PC-3 (cell line): Measurements from ENCODE around the gene LIN7A. TPM values are rescaled to one million over a fixed set of nuclear protein-coding genes. Genes with fewer than 3 reads are reported as not detected.

Experiments
- ATAC-seq: fragments of 200-7000 bp; cut with Tn5 transposase; 2 replicates; pipeline ENCODE4 v1.9.1; 2020; ENCODE audit warnings: mild to moderate bottlenecking, moderate library complexity
- BruUV-seq: library from RNA; stranded (reverse); fragments of 400-500 nt; replicated peaks from 2 replicates; lab custom pipeline; 2021; lab: Mats Ljungman, UMichigan
- CTCF ChIA-PET: fragments of 300-600 bp; sonication (Branson Sonifier 250); formaldehyde crosslinking; loops from one replicate; lab custom pipeline; 2022; ENCODE audit warnings: antibody characterized with exemption; lab: Charles Lee
- POLR2A ChIA-PET: fragments of 300-600 bp; sonication (Branson Sonifier 250); formaldehyde crosslinking; loops from one replicate; lab custom pipeline; 2022; ENCODE audit warnings: antibody characterized with exemption; ENCODE audit not compliant: unreplicated experiment; lab: Charles Lee
- DNase-seq: peaks from one replicate; pipeline ENCODE4 v3.0.0-alpha.2; 2015
- H2AFZ ChIP-seq: fragments of 300-600 bp; sonication (generic); 2 replicates; pipeline ENCODE4 v1.6.0; 2016; ENCODE audit warnings: antibody characterized with exemption, low read length
- H3F3A ChIP-seq: fragments of 300-600 bp; sonication (generic); one replicate; pipeline ENCODE4 v1.6.0; 2017; ENCODE audit warnings: antibody characterized with exemption, low read length, control low read depth, mild to moderate bottlenecking; ENCODE audit not compliant: unreplicated experiment
- H3K27ac ChIP-seq: fragments of 300-600 bp; sonication (generic); 2 replicates; pipeline ENCODE4 v1.5.1; 2016; ENCODE audit warnings: mild to moderate bottlenecking, low read length
- H3K27me3 ChIP-seq: fragments of 300-600 bp; sonication (generic); 2 replicates; pipeline ENCODE4 v1.6.1; 2016; ENCODE audit warnings: low read length, mixed read lengths
- H3K36me3 ChIP-seq: fragments of 300-600 bp; sonication (generic); 2 replicates; pipeline ENCODE4 v1.6.1; 2016; ENCODE audit warnings: low read depth, mixed run types, low read length, mixed read lengths
- H3K4me1 ChIP-seq: fragments of 300-600 bp; sonication (generic); 2 replicates; pipeline ENCODE4 v1.5.1; 2016; ENCODE audit warnings: low read length; ENCODE audit not compliant: insufficient read depth
- H3K4me2 ChIP-seq: fragments of 300-600 bp; sonication (generic); 2 replicates; pipeline ENCODE4 v1.6.0; 2016; ENCODE audit warnings: low read length
- H3K4me3 ChIP-seq: fragments of 300-600 bp; sonication (generic); 2 replicates; pipeline ENCODE4 v1.5.1; 2016; ENCODE audit warnings: mild to moderate bottlenecking, low read length, mixed read lengths
- H3K79me2 ChIP-seq: fragments of 300-600 bp; sonication (generic); 2 replicates; pipeline ENCODE4 v1.6.1; 2017; ENCODE audit warnings: low read length, mixed read lengths
- H3K9ac ChIP-seq: fragments of 300-600 bp; sonication (generic); 2 replicates; pipeline ENCODE4 v1.6.0; 2016; ENCODE audit warnings: mild to moderate bottlenecking, low read length
- H3K9me2 ChIP-seq: fragments of 300-600 bp; sonication (generic); replicated peaks from 2 replicates; pipeline ENCODE4 v1.6.1; 2016; ENCODE audit warnings: mixed run types, low read length, mixed read lengths
- H3K9me3 ChIP-seq: fragments of 300-600 bp; sonication (generic); 2 replicates; pipeline ENCODE4 v1.6.1; 2016; ENCODE audit warnings: low read length, mixed read lengths
- H4K20me1 ChIP-seq: fragments of 300-600 bp; sonication (generic); 2 replicates; pipeline ENCODE4 v1.6.1; 2016; ENCODE audit warnings: low read length, mixed read lengths
- EZH2 ChIP-seq: fragments of 300-600 bp; sonication (generic); IDR thresholded peaks from one replicate; pipeline ENCODE4 v1.6.1; 2017; ENCODE audit warnings: antibody characterized with exemption, mild to moderate bottlenecking, low read length; ENCODE audit not compliant: unreplicated experiment
- EZH2phosphoT487 ChIP-seq: fragments of 300-600 bp; sonication (generic); IDR thresholded peaks from 2 replicates; pipeline ENCODE4 v1.6.1; 2018; ENCODE audit warnings: mild to moderate bottlenecking, antibody characterized with exemption, low read length, borderline replicate concordance
- intact Hi-C: fragments of 100-400 bp; cut with micrococcal nuclease; formaldehyde crosslinking; loops from 2 replicates; pipeline ENCODE4 v1.9.0; 2023
- total RNA-seq: library from RNA; depleted of rRNA; stranded (reverse); fragments of >200 nt; gene quantifications from 2 replicates; pipeline ENCODE4 v1.2.3, GENCODE V29; 2014
- TF ChIP-seq, protein P1 (sequence below): fragments of 300-600 bp; sonication (generic); conservative IDR thresholded peaks from 2 replicates; pipeline ENCODE4 v1.5.1; 2017; ENCODE audit warnings: antibody characterized with exemption, low read depth, mild to moderate bottlenecking, low read length

Gene LIN7A
- total RNA-seq, 1 experiment from 2014 or later = not detected

GRCh38 chr12:80837342-80837978 lies 100.3 kb downstream of the LIN7A start:
- H3K4me3 ChIP-seq = no peak overlapping the region
- no peaks in the 10 kb centered on the region for H3F3A ChIP-seq
- no peaks in the 10 kb centered on the region for H3K36me3 ChIP-seq
- no TSS peak for BruUV-seq
- H4K20me1 ChIP-seq = no peaks in the 10 kb centered on the region
- no peaks in the 10 kb centered on the region for H3K79me2 ChIP-seq
- ChIA-PET CTCF (interaction anchor here (1.1 kb wide), 1 partner anchor 421 kb away, joined by 12 read pairs; no protein-coding TSS in a partner anchor), POLR2A (no interaction called here)
- TF ChIP-seq EZH2 (no peak), EZH2phosphoT487 (no peak)
- TF ChIP-seq, protein P1, sequence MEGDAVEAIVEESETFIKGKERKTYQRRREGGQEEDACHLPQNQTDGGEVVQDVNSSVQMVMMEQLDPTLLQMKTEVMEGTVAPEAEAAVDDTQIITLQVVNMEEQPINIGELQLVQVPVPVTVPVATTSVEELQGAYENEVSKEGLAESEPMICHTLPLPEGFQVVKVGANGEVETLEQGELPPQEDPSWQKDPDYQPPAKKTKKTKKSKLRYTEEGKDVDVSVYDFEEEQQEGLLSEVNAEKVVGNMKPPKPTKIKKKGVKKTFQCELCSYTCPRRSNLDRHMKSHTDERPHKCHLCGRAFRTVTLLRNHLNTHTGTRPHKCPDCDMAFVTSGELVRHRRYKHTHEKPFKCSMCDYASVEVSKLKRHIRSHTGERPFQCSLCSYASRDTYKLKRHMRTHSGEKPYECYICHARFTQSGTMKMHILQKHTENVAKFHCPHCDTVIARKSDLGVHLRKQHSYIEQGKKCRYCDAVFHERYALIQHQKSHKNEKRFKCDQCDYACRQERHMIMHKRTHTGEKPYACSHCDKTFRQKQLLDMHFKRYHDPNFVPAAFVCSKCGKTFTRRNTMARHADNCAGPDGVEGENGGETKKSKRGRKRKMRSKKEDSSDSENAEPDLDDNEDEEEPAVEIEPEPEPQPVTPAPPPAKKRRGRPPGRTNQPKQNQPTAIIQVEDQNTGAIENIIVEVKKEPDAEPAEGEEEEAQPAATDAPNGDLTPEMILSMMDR = peak; percentile 77
- ATAC-seq = peak; percentile 85
- intact Hi-C loops = loop anchor here (1.0 to 5.0 kb wide), 3 partner anchors 110 to 421 kb away; no protein-coding TSS in a partner anchor
- peak; percentile 51 for DNase-seq
- no peaks in the 10 kb centered on the region for H3K9me2 ChIP-seq
- H3K27me3 ChIP-seq = peaks cover 16% of the 10 kb centered on the region
- no peak overlapping the region for H3K4me2 ChIP-seq
- no peaks in the 10 kb centered on the region for H3K9me3 ChIP-seq
- no peak overlapping the region for H3K27ac ChIP-seq
- no peaks in the 10 kb centered on the region for H3K4me1 ChIP-seq
- H3K9ac ChIP-seq = no peak overlapping the region
- H2AFZ ChIP-seq = no peak overlapping the region

- CTCF ChIA-PET = no interaction called here
These were observed 103.0 kb downstream of the LIN7A start for GRCh38 chr12:80834724-80835123.

GRCh38 chr12:80830533-80831088 lies 107.1 kb downstream of the LIN7A start:
- ChIA-PET POLR2A (no interaction called here), CTCF (no interaction called here)
- no peaks in the 10 kb centered on the region for H3K79me2 ChIP-seq
- no peak overlapping the region for H2AFZ ChIP-seq
- no peak overlapping the region for H3K4me2 ChIP-seq
- H3K9me3 ChIP-seq = no peaks in the 10 kb centered on the region
- DNase-seq (no peak), ATAC-seq (no peak)
- BruUV-seq = no TSS peak
- H3K9me2 ChIP-seq = no peaks in the 10 kb centered on the region
- H3K4me1 ChIP-seq = no peaks in the 10 kb centered on the region
- no peak overlapping the region for H3K9ac ChIP-seq
- no peak overlapping the region for H3K27ac ChIP-seq
- no peaks in the 10 kb centered on the region for H3K36me3 ChIP-seq
- no peaks in the 10 kb centered on the region for H4K20me1 ChIP-seq
- H3K27me3 ChIP-seq = no peaks in the 10 kb centered on the region
- no peak overlapping the region for H3K4me3 ChIP-seq
- TF ChIP-seq, protein P1 = no peak
- no peak for TF ChIP-seq EZH2
- intact Hi-C loops = no loop called here
- no peaks in the 10 kb centered on the region for H3F3A ChIP-seq

More at GRCh38 chr12:80834724-80835123, 103.0 kb downstream of the LIN7A start:
- Histone ChIP-seq H3K4me2 (no peak overlapping the region), H4K20me1 (no peaks in the 10 kb centered on the region), H3F3A (no peaks in the 10 kb centered on the region), H3K36me3 (no peaks in the 10 kb centered on the region), H3K9me2 (no peaks in the 10 kb centered on the region), H3K9me3 (no peaks in the 10 kb centered on the region), H3K27me3 (peaks cover 13% of the 10 kb centered on the region), H3K4me1 (no peaks in the 10 kb centered on the region), H3K9ac (no peak overlapping the region), H3K79me2 (no peaks in the 10 kb centered on the region), H3K4me3 (no peak overlapping the region), H2AFZ (no peak overlapping the region), H3K27ac (no peak overlapping the region)
- POLR2A ChIA-PET = no interaction called here
- DNase-seq (no peak), ATAC-seq (no peak)
- BruUV-seq = no TSS peak
- no peak for TF ChIP-seq EZH2
- intact Hi-C loops = loop anchor here (5.0 kb wide), 1 partner anchor 113 kb away; no protein-coding TSS in a partner anchor
